Fibroblast of lung (primary cell): ENCODE data around the gene ASIC3. TPM values are rescaled to one million over a fixed set of nuclear protein-coding genes. Genes with fewer than 3 reads are reported as not detected.

Experiments used
- DNase-seq, 2 donors: peaks; one replicate each; pipeline versions ENCODE4 v3.0.0 to v3.0.0-alpha.2; 2010; ENCODE audit warnings: low read depth in 2 of 2
- H2AFZ ChIP-seq: 2 replicates; pipeline ENCODE4 v1.5.1; 2012; ENCODE audit warnings: low read length, control low read depth, inconsistent platforms
- H3K27ac ChIP-seq: 2 replicates; pipeline ENCODE4 v1.5.1; 2011; ENCODE audit warnings: low read length, control low read depth; ENCODE audit not compliant: insufficient read depth
- H3K27me3 ChIP-seq: 2 replicates; pipeline ENCODE4 v1.5.1; 2011; ENCODE audit warnings: mild to moderate bottlenecking, low read length; ENCODE audit not compliant: control insufficient read depth, insufficient read depth
- H3K36me3 ChIP-seq: 2 replicates; pipeline ENCODE4 v1.5.1; 2011; ENCODE audit warnings: low read length; ENCODE audit not compliant: control insufficient read depth, insufficient read depth
- H3K4me1 ChIP-seq: 2 replicates; pipeline ENCODE4 v1.5.1; 2011; ENCODE audit warnings: low read length; ENCODE audit not compliant: control insufficient read depth, insufficient read depth; ENCODE audit errors: extremely low read depth
- H3K4me2 ChIP-seq: 2 replicates; pipeline ENCODE4 v1.5.1; 2011; ENCODE audit warnings: low read length, control low read depth; ENCODE audit not compliant: insufficient read depth; ENCODE audit errors: extremely low read depth
- H3K4me3 ChIP-seq, 4 experiments: fragments of 200-600 bp in 1 of 4; sonication (generic) in 1 of 4; replicated peaks in 1 of 4; 2 replicates each; pipeline ENCODE4 v1.5.1; 2011 to 2016; ENCODE audit warnings: low read length in 4 of 4, low read depth in 3 of 4, mild to moderate bottlenecking in 3 of 4, control low read depth in 2 of 4, inconsistent platforms in 1 of 4, mixed read lengths in 1 of 4; ENCODE audit not compliant: insufficient read depth in 1 of 4; ENCODE audit errors: control extremely low read depth in 1 of 4
- H3K79me2 ChIP-seq: 2 replicates; pipeline ENCODE4 v1.5.1; 2012; ENCODE audit warnings: mild to moderate bottlenecking, low read length, inconsistent platforms; ENCODE audit not compliant: control insufficient read depth, insufficient read depth
- H3K9ac ChIP-seq: 2 replicates; pipeline ENCODE4 v1.5.1; 2011; ENCODE audit warnings: mild to moderate bottlenecking, low read length, control low read depth; ENCODE audit not compliant: insufficient read depth
- H3K9me3 ChIP-seq: 2 replicates; pipeline ENCODE4 v1.5.1; 2012; ENCODE audit warnings: low read depth, low read length; ENCODE audit not compliant: control insufficient read depth, insufficient read depth
- H4K20me1 ChIP-seq: 2 replicates; pipeline ENCODE4 v1.5.1; 2011; ENCODE audit warnings: low read length; ENCODE audit not compliant: control insufficient read depth, insufficient read depth; ENCODE audit errors: extremely low read depth
- CTCF ChIP-seq, 2 donors: IDR thresholded peaks in 1 of 2; conservative IDR thresholded peaks in 1 of 2; 1 replicate in 1 of 2; 2 replicates in 1 of 2; pipeline ENCODE4 v1.5.1; 2011 to 2012; ENCODE audit warnings: low read length in 2 of 2, control low read depth in 1 of 2, inconsistent platforms in 1 of 2, low read depth in 1 of 2, mild to moderate bottlenecking in 1 of 2
- EZH2 ChIP-seq: IDR thresholded peaks from 2 replicates; pipeline ENCODE4 v1.5.1; 2012; ENCODE audit warnings: low read length, control low read depth, mild to moderate bottlenecking; ENCODE audit errors: missing control alignments
- polyA plus RNA-seq, 2 donors: library from polyadenylated mRNA; depleted of rRNA in 1 of 2; stranded (reverse) in 1 of 2; unstranded in 1 of 2; fragments of >200 nt; gene quantifications; 2 replicates each; pipeline ENCODE4 v1.2.1, GENCODE V29; 2011 to 2012; ENCODE audit warnings: missing spikeins in 1 of 2
- total RNA-seq: library from RNA; depleted of rRNA; stranded (reverse); fragments of >200 nt; gene quantifications from 2 replicates; pipeline ENCODE4 v1.2.1, GENCODE V29; 2014

Gene ASIC3
- total and polyA plus RNA-seq, 2 donors (not counting 1 experiment from before 2014, with no cell fraction given), result 0.07 to 0.17 TPM

GRCh38 chr7:151083071-151083823 is 34.9 kb downstream of the ASIC3 start, which contains the start of gene TMUB1:
TMUB1 (minus strand) TSS chr7:151083493; CDS start chr7:151082563, 930 bp downstream.
- Histone ChIP-seq H4K20me1 (no peaks in the 10 kb centered on the region), H3K4me2 (peak within 1 kb of the TSS; percentile 87), H3K27ac (peak within 1 kb of the TSS; percentile 91), H3K27me3 (no peaks in the 10 kb centered on the region), H3K79me2 (peaks cover 43% of the 10 kb centered on the region), H3K36me3 (peaks cover 7% of the 10 kb centered on the region), H2AFZ (peak within 1 kb of the TSS; percentile 71), H3K9me3 (no peaks in the 10 kb centered on the region), H3K4me3 (peak within 1 kb of the TSS; percentile 63 to 94 (median 77)), H3K9ac (peak within 1 kb of the TSS; percentile 67), H3K4me1 (peaks cover 31% of the 10 kb centered on the region)
- peak in 1 of 2 donors; percentile 52 for DNase-seq
- TF ChIP-seq CTCF (conservative IDR thresholded peaks at IDR 0.05 in 1 of 2, IDR thresholded peaks at IDR 0.05 in 1 of 2; ENCODE audit: low read depth in 1 of 2, low read length in 2 of 2) (no peak), EZH2 (no peak)

- H3K9ac ChIP-seq, result no peak overlapping the region
- H2AFZ ChIP-seq, result peak overlapping the region; percentile 71
- no peaks in the 10 kb centered on the region for H3K9me3 ChIP-seq
- no peak for TF ChIP-seq CTCF (conservative IDR thresholded peaks at IDR 0.05 in 1 of 2, IDR thresholded peaks at IDR 0.05 in 1 of 2; ENCODE audit: low read depth in 1 of 2, low read length in 2 of 2)
- no peak for TF ChIP-seq EZH2
- no peak overlapping the region for H3K27ac ChIP-seq
- H3K4me1 ChIP-seq, result peaks cover 30% of the 10 kb centered on the region
- H3K4me3 ChIP-seq, result peak overlapping the region; percentile 50 to 94 (median 70)
- H3K4me2 ChIP-seq, result peak overlapping the region; percentile 87
- H3K79me2 ChIP-seq, result peaks cover 46% of the 10 kb centered on the region
- no peak for DNase-seq
- no peaks in the 10 kb centered on the region for H4K20me1 ChIP-seq
- H3K27me3 ChIP-seq, result no peaks in the 10 kb centered on the region
- peaks cover 5% of the 10 kb centered on the region for H3K36me3 ChIP-seq
Observed at GRCh38 chr7:151083824-151084160, 35.5 kb downstream of the ASIC3 start.

- H3K36me3 ChIP-seq, result peaks cover 4% of the 10 kb centered on the region
- H3K9me3 ChIP-seq, result no peaks in the 10 kb centered on the region
- no peak for DNase-seq
- H2AFZ ChIP-seq, result no peak overlapping the region
- no peaks in the 10 kb centered on the region for H4K20me1 ChIP-seq
- H3K27ac ChIP-seq, result no peak overlapping the region
- peaks cover 34% of the 10 kb centered on the region for H3K4me1 ChIP-seq
- H3K9ac ChIP-seq, result no peak overlapping the region
- TF ChIP-seq EZH2 (no peak), CTCF (conservative IDR thresholded peaks at IDR 0.05 in 1 of 2, IDR thresholded peaks at IDR 0.05 in 1 of 2; ENCODE audit: low read depth in 1 of 2, low read length in 2 of 2) (no peak)
- peaks cover 46% of the 10 kb centered on the region for H3K79me2 ChIP-seq
- H3K4me2 ChIP-seq, result peak overlapping the region; percentile 82
- H3K27me3 ChIP-seq, result no peaks in the 10 kb centered on the region
- peak overlapping the region in 2 of 4 experiments; percentile 54 to 55 for H3K4me3 ChIP-seq
Observed at GRCh38 chr7:151085329-151085690, 37.0 kb downstream of the ASIC3 start.
